Measurements from ENCODE around the gene MPND. TPM values are rescaled to one million over a fixed set of nuclear protein-coding genes. Genes with fewer than 3 reads are reported as not detected.

Gene MPND
- total RNA-seq, 1 experiment from 2014 or later: 24.3 TPM

DNA sequence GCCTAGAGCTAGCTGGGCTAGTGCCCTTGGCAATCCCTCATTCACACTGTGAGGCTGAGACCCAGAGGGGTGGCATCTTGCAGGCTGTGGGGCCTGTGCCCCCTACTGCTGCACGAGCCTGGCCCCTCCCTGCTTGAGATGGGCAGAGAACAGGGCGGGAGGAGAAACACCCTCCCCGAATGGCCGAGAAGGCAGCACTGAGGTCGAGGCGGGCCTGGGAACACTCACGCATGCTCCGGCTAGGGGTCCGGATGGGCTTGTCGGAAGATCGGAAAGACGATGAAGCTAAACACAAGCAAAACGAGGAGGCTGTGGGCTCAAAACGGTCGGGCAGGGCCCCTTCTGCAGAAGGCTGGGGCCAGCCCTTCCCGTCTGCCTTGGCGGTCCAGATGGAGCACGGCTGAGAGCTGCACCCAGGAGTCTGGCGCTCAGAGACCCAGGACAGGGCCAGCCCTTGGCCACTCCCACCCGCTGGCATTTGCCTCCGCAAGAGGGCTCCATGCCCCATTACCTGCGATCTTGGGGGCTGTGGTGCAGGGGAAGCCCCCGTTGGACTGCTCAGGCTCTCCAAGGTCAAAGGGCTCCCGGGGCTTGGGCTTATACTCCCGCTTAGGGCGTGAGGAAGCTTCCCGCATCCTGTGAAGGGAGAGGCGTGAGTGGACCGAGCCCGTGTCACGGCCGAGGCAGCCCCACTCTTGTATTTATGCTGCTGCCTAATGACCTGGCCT, 18.9 kb downstream of the MPND start:
- peak overlapping the region; percentile 43; the same call in 1 of the 2 replicates for H3K27ac ChIP-seq (ENCODE audit: low read depth, low read length)
- no peaks in the 10 kb centered on the region for H3K27me3 ChIP-seq (ENCODE audit: insufficient read depth, low read length)
- H3K36me3 ChIP-seq (ENCODE audit: control insufficient read depth in 1 of 2, insufficient read depth in 2 of 2, low read length in 2 of 2): peaks cover 5 to 11% of the 10 kb centered on the region in 2 experiments; a peak in 2 of 4 replicates
- H3K9ac ChIP-seq (ENCODE audit: low read length): no peak overlapping the region
- no peaks in the 10 kb centered on the region for H3K9me2 ChIP-seq (ENCODE audit: insufficient read depth)
- DNase-seq (ENCODE audit: low read depth, low spot score) (no peak), ATAC-seq (no peak)
- H3K4me3 ChIP-seq (replicated peaks in 1 of 2; ENCODE audit: low read depth in 1 of 2, low read length in 2 of 2): no peak overlapping the region
- peaks cover 6 to 23% of the 10 kb centered on the region in 2 experiments; a peak in 3 of 4 replicates for H3K4me1 ChIP-seq (ENCODE audit: control insufficient read depth in 1 of 2, insufficient read depth in 2 of 2, low read length in 2 of 2)
- no peak overlapping the region for H2AFZ ChIP-seq (ENCODE audit: low read depth, low read length, poor library complexity, severe bottlenecking)
- H4K20me1 ChIP-seq (ENCODE audit: insufficient read depth): no peaks in the 10 kb centered on the region
- CTCF ChIA-PET: interaction anchor here (0.7 to 2.2 kb wide), 3 partner anchors 10 to 95 kb away, joined by 3 to 9 read pairs (median 6); no protein-coding TSS in a partner anchor
- TF ChIP-seq CTCF (IDR thresholded peaks at IDR 0.05 in 2 of 3, conservative IDR thresholded peaks at IDR 0.05 in 1 of 3; ENCODE audit: borderline replicate concordance in 1 of 3, insufficient read depth in 1 of 3, low read depth in 2 of 3, low read length in 2 of 3) (no peak), TCF7L2 (IDR thresholded peaks at IDR 0.05; ENCODE audit: borderline replicate concordance, extremely low read depth, insufficient read depth, insufficient read length) (no peak), FOSL1 (IDR thresholded peaks at IDR 0.05; ENCODE audit: low read depth) (no peak), SIN3A (IDR thresholded peaks at IDR 0.05; ENCODE audit: low read depth) (no peak), EZH2 (IDR thresholded peaks at IDR 0.05) (no peak), CBX3 (IDR thresholded peaks at IDR 0.05; ENCODE audit: low read depth) (no peak), ZBTB33 (IDR thresholded peaks at IDR 0.05; ENCODE audit: extremely low read depth, insufficient replicate concordance, low read length) (no peak), YY1 (IDR thresholded peaks at IDR 0.05; ENCODE audit: extremely low read depth, insufficient replicate concordance, low read depth, low read length) (no peak), SP1 (IDR thresholded peaks at IDR 0.05; ENCODE audit: low read depth) (no peak), SRF (IDR thresholded peaks at IDR 0.05; ENCODE audit: low read depth) (no peak), MAX (IDR thresholded peaks at IDR 0.05) (no peak), ZFX (IDR thresholded peaks at IDR 0.05) (no peak), RAD21 (IDR thresholded peaks at IDR 0.05; ENCODE audit: low read depth) (no peak), ELF1 (IDR thresholded peaks at IDR 0.05; ENCODE audit: borderline replicate concordance, low read depth) (no peak), EZH2phosphoT487 (IDR thresholded peaks at IDR 0.05; ENCODE audit: borderline replicate concordance) (no peak), EGR1 (IDR thresholded peaks at IDR 0.05; ENCODE audit: low read depth) (no peak)
- TF ChIP-seq, protein P1, sequence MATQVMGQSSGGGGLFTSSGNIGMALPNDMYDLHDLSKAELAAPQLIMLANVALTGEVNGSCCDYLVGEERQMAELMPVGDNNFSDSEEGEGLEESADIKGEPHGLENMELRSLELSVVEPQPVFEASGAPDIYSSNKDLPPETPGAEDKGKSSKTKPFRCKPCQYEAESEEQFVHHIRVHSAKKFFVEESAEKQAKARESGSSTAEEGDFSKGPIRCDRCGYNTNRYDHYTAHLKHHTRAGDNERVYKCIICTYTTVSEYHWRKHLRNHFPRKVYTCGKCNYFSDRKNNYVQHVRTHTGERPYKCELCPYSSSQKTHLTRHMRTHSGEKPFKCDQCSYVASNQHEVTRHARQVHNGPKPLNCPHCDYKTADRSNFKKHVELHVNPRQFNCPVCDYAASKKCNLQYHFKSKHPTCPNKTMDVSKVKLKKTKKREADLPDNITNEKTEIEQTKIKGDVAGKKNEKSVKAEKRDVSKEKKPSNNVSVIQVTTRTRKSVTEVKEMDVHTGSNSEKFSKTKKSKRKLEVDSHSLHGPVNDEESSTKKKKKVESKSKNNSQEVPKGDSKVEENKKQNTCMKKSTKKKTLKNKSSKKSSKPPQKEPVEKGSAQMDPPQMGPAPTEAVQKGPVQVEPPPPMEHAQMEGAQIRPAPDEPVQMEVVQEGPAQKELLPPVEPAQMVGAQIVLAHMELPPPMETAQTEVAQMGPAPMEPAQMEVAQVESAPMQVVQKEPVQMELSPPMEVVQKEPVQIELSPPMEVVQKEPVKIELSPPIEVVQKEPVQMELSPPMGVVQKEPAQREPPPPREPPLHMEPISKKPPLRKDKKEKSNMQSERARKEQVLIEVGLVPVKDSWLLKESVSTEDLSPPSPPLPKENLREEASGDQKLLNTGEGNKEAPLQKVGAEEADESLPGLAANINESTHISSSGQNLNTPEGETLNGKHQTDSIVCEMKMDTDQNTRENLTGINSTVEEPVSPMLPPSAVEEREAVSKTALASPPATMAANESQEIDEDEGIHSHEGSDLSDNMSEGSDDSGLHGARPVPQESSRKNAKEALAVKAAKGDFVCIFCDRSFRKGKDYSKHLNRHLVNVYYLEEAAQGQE (IDR thresholded peaks at IDR 0.05; ENCODE audit: low read depth): no peak
- TF ChIP-seq, protein P2, sequence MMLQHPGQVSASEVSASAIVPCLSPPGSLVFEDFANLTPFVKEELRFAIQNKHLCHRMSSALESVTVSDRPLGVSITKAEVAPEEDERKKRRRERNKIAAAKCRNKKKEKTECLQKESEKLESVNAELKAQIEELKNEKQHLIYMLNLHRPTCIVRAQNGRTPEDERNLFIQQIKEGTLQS (IDR thresholded peaks at IDR 0.05): no peak
- no peaks in the 10 kb centered on the region for H3K9me3 ChIP-seq (ENCODE audit: control insufficient read depth in 1 of 2, insufficient read depth in 1 of 2, low read depth in 1 of 2, low read length in 2 of 2)
- RAD21 ChIA-PET (ENCODE audit: low non-redundant PET in 1 of 2, low total read pairs in 2 of 2, uncharacterized antibody in 2 of 2, unreplicated experiment in 2 of 2): interaction anchor here in 1 of 2 experiments (0.6 kb wide), 1 partner anchor 37 kb away, joined by 4 read pairs; no protein-coding TSS in a partner anchor
- peaks cover 6% of the 10 kb centered on the region; the same call in 1 of the 2 replicates for H3K79me2 ChIP-seq (ENCODE audit: insufficient read depth, low read length)
- 0 out of 2 replicates have a peak overlapping the region, but pooled peaks have one; percentile 17 for H3K4me2 ChIP-seq (ENCODE audit: low read length)
- POLR2A ChIA-PET: no interaction called here
- no TSS peak for BruUV-seq (replicated peaks)
- intact Hi-C loops (cut with micrococcal nuclease): loop anchor here (5.0 kb wide), 1 partner anchor 40 kb away; the partner anchor contains the start of genes CHAF1A and SH3GL1
